Measurements from ENCODE around the gene PPP1R27.

GRCh38 chr17:81842378-81842724, 7.5 kb upstream of the PPP1R27 start:
- TF ChIP-seq CTCF (IDR thresholded peaks at IDR 0.05) (no peak), POLR2A (IDR thresholded peaks at IDR 0.05) (no peak)

All from heart left ventricle (tissue), 13 donors.